NOMO-1 treated with DMSO at 0.1 percent for 48 hours (cell line): ENCODE measurements around the gene LPP.
A peak's percentile ranks its signal among the peaks of the same experiment; 100 is the strongest.

Experiments used
- DNase-seq: peaks from one replicate; lab custom pipeline; 2025; ENCODE audit not compliant: unreplicated experiment; lab: John Stamatoyannopoulos, UW

Gene LPP

DNA sequence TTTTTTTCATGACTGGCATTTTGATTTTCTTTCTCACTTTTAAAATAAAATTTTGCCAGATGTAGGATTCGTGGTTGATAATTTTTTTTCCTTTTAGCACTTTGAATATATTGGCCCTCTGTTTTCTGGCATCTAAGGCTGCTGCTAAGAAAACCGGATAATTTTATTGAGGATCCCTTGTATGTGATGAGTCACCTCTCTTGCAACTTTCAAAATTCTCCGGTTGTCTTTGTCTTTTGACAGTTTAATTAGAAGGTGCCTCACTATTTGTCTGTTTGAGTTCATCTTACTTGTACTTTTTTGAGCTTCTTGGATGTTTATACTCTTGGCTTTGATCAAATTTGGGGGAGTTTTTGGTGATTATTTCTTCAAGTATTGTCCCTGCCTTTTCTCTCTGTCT is 349.7 kb downstream of the LPP start:
- no peak for DNase-seq

DNA sequence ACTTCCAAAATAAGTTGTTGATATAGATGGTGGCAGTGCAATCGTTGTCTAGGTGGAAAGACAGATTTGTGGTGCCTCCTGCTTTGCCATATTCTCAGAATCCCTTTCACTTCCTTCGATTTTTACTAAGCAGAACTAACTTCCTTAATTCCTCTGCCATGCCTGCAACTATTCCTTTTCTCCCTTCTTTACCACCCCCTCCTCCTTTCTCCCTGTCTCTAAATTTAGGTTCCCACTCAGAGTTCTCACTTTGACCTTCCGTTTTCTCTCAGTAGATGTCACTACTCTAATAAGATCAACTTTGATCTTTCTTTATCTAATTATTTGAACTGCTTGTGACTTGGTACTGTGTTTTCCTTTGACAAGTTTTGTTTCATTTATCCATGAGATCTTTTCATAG is 351.2 kb downstream of the LPP start:
- no peak for DNase-seq

- DNase-seq, result no peak
These were observed 352.0 kb downstream of the LPP start for GRCh38 chr3:188505911-188506310.

- DNase-seq, result no peak
These were observed 352.5 kb downstream of the LPP start for GRCh38 chr3:188506446-188506845.

- DNase-seq, result peak; percentile 90
These were observed 353.3 kb downstream of the LPP start for GRCh38 chr3:188507244-188507720.

DNA sequence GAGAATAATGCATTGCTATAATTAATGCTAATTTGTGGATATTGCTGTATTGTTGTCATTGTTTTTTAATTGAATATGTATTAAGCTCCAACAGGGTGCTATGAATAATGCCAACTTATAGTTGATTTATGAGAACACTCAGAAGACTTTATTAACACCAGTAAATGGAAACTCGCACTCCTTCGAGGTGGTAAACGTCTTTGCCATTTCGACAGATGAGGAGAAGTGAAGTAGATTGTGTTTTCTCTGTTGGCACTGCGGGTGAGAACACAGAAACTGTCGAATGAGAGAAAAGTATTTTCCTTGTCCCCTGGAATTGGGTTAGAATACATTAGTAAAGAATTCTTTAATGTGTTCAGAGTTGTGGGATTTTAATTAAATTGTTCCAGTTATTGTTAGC is 354.5 kb downstream of the LPP start:
- no peak for DNase-seq

DNA sequence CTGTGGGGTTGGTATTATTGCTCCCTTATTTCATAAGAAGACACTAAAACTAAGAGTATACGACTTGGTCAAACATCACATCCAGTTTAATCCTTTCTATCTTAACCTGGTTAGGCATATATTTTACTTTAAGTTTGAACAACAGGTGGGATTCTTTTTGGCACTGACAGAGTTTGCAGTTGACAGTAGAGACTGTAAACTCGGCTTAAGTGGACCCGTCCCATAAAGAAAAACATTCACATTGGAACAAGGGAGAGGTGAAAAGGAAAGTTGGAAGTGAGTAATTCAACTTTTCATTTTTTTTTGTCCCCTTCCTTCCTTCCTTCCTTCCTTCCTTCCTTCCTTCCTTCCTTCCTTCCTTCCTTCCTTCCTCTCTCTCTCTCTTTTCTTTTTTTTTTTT is 355.4 kb downstream of the LPP start:
- DNase-seq, result no peak

DNA sequence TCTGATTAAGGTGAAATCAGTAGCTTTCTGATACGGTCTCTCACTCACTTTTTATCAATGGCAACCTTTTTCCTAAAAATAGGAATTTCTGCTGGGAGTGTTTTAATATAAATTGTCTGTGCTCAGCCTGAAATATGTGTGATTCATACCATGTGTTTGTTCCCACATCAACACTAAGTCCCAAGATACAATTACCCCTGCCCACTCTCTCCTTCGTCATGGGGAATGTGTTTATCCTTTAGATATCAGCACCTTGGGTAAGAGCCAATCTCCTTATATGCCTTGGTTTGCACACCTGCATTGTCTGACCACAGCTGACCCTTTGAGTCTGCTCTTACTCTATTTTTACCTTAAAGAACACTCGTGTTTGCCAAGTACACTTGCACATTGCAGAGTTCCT is 356.4 kb downstream of the LPP start:
- no peak for DNase-seq

DNA sequence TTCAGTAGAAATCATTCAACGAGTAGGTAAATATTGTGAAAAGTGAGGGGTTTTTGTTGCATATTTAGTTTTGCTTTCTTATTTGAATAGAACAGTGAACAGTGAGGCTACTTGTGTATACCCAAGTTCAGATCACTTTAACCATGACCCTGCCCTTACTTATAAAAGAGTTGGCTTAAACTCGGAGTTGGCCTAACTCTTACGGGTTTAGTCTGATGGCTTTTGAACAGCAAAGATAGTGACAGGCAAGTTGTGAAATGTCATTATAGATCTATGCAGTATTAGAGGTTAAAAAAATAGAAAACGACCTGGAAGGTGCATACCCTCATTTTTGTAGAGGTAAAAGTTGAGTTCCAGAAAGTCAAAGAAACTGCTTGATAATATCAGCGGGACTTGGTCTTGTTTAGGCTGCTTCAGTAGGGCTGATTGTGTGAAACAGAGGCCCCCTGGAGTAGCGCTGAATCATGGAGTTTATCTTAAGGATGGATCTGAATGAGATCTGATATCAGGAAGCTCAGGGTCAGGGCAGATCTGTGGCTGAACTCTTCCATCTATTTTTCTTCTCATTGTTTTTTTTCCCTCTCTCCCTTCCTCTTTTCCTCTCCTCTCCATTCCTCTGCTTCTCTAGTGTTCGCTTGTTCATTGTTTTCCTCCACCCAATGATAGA is 359.8 kb downstream of the LPP start:
- no peak for DNase-seq

DNA sequence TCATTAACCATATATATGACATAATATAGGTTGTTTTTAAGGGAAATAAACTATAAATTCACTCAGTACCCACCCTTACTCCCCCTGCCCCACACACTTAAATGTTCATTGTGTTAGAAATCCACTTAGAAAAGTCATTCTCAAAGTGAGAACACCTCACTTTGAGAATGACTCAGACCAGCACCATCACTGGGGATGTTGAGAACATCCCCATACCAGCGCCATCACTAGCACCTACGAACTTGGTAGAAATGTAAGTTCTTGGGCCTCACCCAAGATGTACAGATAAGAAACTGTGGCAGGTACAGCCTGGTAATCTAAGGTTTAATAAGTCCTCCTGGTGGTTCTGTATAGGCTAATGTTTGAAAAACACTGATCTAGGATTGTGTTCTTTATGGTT is 362.6 kb downstream of the LPP start:
- DNase-seq, result no peak

GRCh38 chr3:188518416-188518815 is 364.5 kb downstream of the LPP start:
- no peak for DNase-seq

DNA sequence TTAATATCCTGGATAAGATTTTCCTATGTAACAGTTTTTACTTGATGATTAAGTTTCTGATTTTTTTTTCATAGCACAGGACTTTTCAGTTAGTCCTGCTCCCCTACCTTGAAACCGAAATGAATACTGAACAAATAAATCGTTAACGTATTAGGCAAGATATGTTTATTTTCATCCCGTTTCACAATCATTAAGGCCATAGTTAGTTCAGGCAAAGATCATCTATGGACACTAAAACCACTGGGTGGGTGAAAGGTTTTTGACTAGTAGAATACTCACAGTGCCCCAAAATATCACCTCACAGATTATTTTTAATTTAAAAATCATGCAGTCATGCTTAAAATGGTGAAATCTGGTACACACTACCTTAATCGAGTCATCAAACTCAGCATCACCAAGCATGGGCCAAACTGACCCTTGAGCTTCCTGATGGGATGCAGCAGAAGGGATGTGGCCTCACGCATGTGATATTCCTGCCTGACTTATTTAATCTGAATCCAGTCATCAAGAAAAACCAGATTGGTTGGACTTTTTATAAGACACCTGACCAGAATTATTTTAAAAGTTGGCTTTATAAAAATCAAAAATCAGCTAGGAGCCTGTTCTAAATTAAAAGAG is 365.0 kb downstream of the LPP start:
- peak; percentile 53 for DNase-seq

DNA sequence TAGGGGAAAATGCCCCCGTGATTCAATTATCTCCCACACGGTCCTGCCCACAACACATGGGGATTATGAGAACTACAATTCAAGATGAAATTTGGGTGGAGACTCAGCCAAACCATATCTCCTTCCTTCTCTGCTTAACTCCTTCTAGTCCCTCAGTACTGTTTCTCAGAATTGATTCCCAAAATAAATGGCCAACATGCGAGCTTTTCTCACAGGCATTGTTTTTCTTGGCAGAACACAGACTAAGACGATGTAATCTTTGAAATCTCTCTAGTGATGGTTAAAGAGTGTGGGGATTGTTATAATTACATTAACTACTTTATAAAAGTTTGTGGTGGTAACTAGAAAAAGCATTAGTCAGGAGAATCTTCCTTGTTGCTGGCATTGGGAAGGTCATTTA is 366.5 kb downstream of the LPP start:
- no peak for DNase-seq

- no peak for DNase-seq
These were observed 368.2 kb downstream of the LPP start for GRCh38 chr3:188522115-188522514.

DNA sequence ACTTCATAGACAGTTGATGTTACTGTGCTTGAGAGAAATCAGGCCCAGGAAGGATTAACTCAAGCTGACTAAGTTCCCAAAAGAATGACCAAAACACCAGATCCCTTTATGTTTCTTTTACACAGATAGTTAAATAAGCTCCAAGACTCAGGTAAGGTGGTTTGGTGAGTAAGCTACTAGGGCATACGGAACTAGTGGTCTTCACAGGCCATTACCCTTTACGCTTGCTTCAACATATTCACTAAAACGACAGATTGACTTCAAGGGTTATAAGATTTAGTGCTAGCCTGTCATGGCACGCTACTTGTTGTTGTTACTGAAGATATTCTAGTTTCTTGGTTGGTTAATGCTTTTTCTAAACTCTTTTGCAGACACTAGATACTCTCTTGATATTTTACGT is 369.3 kb downstream of the LPP start:
- DNase-seq, result no peak

DNA sequence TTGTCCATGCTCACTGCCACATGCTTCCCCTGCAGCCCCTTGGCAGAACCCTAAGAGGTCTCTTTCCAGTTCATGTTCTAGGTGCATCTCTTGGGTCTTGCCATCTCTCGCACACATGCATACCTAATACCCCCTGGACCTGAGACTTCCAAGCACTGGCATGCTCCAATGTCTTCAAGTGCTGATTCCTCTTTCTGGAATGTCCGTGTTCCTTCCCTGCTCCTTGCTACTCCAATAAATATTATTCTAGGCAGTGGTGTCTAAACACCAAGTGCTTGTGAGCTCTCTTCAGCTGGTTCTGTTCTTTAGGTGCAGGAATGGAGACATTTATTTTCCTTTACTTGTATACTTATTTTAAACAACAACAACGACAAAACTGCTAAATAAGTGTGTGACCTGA is 370.1 kb downstream of the LPP start:
- no peak for DNase-seq

GRCh38 chr3:188526057-188526456 is 372.1 kb downstream of the LPP start:
- peak; percentile 69 for DNase-seq

- DNase-seq, result no peak
These were observed 373.4 kb downstream of the LPP start for GRCh38 chr3:188527389-188527788.

- no peak for DNase-seq
These were observed 374.4 kb downstream of the LPP start for GRCh38 chr3:188528396-188528795.

GRCh38 chr3:188529228-188529627 is 375.3 kb downstream of the LPP start:
- no peak for DNase-seq

GRCh38 chr3:188530226-188530625 is 376.3 kb downstream of the LPP start:
- DNase-seq, result no peak

DNA sequence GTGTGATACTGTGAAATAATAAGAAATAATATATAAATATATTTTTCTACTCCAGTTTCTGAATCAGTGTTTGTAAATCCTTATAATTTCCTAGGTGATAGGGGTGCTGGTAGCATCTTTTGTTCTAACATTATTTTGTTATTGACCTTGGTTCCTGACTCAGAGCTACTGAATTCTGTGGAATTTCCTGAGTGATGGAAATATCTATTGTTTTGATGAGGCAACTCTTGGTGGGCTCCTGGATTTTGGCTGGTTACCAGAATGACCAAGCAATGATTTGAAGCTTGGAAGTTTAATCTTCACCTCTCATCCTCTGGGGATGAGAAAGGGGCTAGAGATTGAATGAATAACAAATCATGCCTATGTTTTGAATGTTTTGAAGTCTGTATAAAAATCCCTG is 377.3 kb downstream of the LPP start:
- no peak for DNase-seq

DNA sequence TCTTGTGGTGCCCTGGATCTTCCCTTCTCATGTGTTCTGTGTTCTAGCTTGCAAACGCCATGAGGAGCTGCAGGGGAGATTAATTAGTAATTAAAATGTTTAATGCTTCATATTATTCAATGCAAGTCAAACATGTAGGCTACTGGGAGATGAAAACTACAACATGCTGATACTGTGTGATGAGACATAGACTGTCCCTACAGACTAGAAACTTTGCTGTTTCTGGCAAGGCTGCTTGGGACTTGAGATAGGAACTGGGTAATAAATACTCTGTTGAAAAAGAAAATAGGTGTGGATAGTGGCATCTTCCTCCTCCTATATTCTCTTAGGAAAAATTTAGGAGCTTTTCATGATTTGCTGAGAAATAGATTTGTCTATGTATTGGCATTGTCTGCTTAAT is 379.2 kb downstream of the LPP start:
- DNase-seq, result no peak
